IPS DF 4.7 (cell line): ENCODE data around the gene PDLIM3.

Source experiments
- DNase-seq: peaks from one replicate; pipeline ENCODE4 v3.0.0-alpha.2; 2013; ENCODE audit warnings: low spot score; ENCODE audit errors: extremely low read depth

The PDLIM3 gene

GRCh38 chr4:185471235-185472102 lies 63.8 kb downstream of the PDLIM3 start, which contains the start of gene CCDC110:
Gene CCDC110, minus strand, starts transcription at chr4:185471733. Its CDS starts 50 bp downstream, at chr4:185471683.
- no peak for DNase-seq

GRCh38 chr4:185470501-185471195 lies 64.7 kb downstream of the PDLIM3 start:
- no peak for DNase-seq

GRCh38 chr4:185469580-185470154 lies 65.6 kb downstream of the PDLIM3 start:
- no peak for DNase-seq

- no peak for DNase-seq
These were observed 66.3 kb downstream of the PDLIM3 start for GRCh38 chr4:185468999-185469398.

- DNase-seq = no peak
These were observed 67.3 kb downstream of the PDLIM3 start for GRCh38 chr4:185467991-185468390.

GRCh38 chr4:185467101-185467500 lies 68.2 kb downstream of the PDLIM3 start:
- no peak for DNase-seq

- DNase-seq = no peak
These were observed 69.6 kb downstream of the PDLIM3 start for GRCh38 chr4:185465707-185466106.

GRCh38 chr4:185464887-185465286 lies 70.4 kb downstream of the PDLIM3 start:
- DNase-seq = no peak

GRCh38 chr4:185464183-185464582 lies 71.1 kb downstream of the PDLIM3 start:
- DNase-seq = no peak

GRCh38 chr4:185463541-185463940 lies 71.8 kb downstream of the PDLIM3 start:
- no peak for DNase-seq

GRCh38 chr4:185461565-185461964 lies 73.7 kb downstream of the PDLIM3 start:
- no peak for DNase-seq

- no peak for DNase-seq
These were observed 78.2 kb downstream of the PDLIM3 start for GRCh38 chr4:185457136-185457535.

- no peak for DNase-seq
These were observed 79.2 kb downstream of the PDLIM3 start for GRCh38 chr4:185456131-185456530.
